AG04450 (cell line): ENCODE measurements around the gene UBE2R2. TPM values are rescaled to one million over a fixed set of nuclear protein-coding genes. Genes with fewer than 3 reads are reported as not detected.

Experiments
- CTCF ChIA-PET: fragments of 300-600, 350-600 bp; formaldehyde crosslinking; extraction: SDS; loops from one replicate; lab custom pipeline; 2022; ENCODE audit warnings: antibody characterized with exemption, inconsistent platforms; lab: Charles Lee
- POLR2A ChIA-PET: fragments of 350-600 bp; formaldehyde crosslinking; extraction: SDS; loops from one replicate; lab custom pipeline; 2021; ENCODE audit warnings: antibody characterized with exemption, inconsistent platforms; lab: Yijun Ruan, JAX
- DNase-seq: peaks from one replicate; pipeline ENCODE4 v3.0.0-alpha.2; 2011; ENCODE audit warnings: low read depth, low spot score
- H3K27ac ChIP-seq: one replicate; pipeline ENCODE4 v1.5.1; 2012; ENCODE audit warnings: low read depth, low read length, control low read depth
- H3K27me3 ChIP-seq: one replicate; pipeline ENCODE4 v1.6.0; 2012; ENCODE audit warnings: low read length; ENCODE audit not compliant: control insufficient read depth, insufficient read depth
- H3K4me3 ChIP-seq: 2 replicates; pipeline ENCODE4 v1.5.1; 2011; ENCODE audit warnings: mild to moderate bottlenecking, low read depth, low read length, control low read depth
- H3K9me3 ChIP-seq: 2 replicates; pipeline ENCODE4 v1.5.1; 2012; ENCODE audit warnings: low read length; ENCODE audit not compliant: control insufficient read depth, insufficient read depth
- CTCF ChIP-seq: IDR thresholded peaks from 2 replicates; pipeline ENCODE4 v1.5.1; 2011; ENCODE audit warnings: low read depth, low read length, control low read depth, inconsistent platforms
- polyA plus RNA-seq: library from polyadenylated mRNA; depleted of rRNA; stranded (reverse); fragments of >200 nt; gene quantifications from 2 replicates; pipeline ENCODE4 v1.2.3, GENCODE V29; 2011

UBE2R2 gene
- polyA plus RNA-seq, 1 experiment = 42.2 TPM

- H3K9me3 ChIP-seq = no peaks in the 10 kb centered on the region
- ChIA-PET POLR2A (no interaction called here), CTCF (interaction anchor here (0.9 kb wide), 1 partner anchor 10 kb away, joined by 3 read pairs; no protein-coding TSS in a partner anchor)
- H3K27ac ChIP-seq = no peak overlapping the region
- no peak for DNase-seq
- no peak overlapping the region for H3K4me3 ChIP-seq
- H3K27me3 ChIP-seq = no peaks in the 10 kb centered on the region
- no peak for TF ChIP-seq CTCF
Measured at GRCh38 chr9:33932078-33932807, 115.3 kb downstream of the UBE2R2 start.

GRCh38 chr9:33934188-33934878 is 117.4 kb downstream of the UBE2R2 start:
- CTCF ChIA-PET = interaction anchor here (1.7 to 1.8 kb wide), 2 partner anchors 9 to 140 kb away, joined by 5 to 7 read pairs; no protein-coding TSS in a partner anchor
- POLR2A ChIA-PET = no interaction called here
- DNase-seq = no peak

GRCh38 chr9:33939924-33940874 is 123.2 kb downstream of the UBE2R2 start:
- ChIA-PET POLR2A (no interaction called here), CTCF (interaction anchor here (0.6 kb wide), 1 partner anchor 59 kb away, joined by 3 read pairs; no protein-coding TSS in a partner anchor)
- no peak for DNase-seq
- Histone ChIP-seq H3K9me3 (no peaks in the 10 kb centered on the region), H3K27ac (no peak overlapping the region), H3K27me3 (no peaks in the 10 kb centered on the region), H3K4me3 (no peak overlapping the region)
- no peak for TF ChIP-seq CTCF

More at GRCh38 chr9:33934188-33934878, 117.4 kb downstream of the UBE2R2 start:
- Histone ChIP-seq H3K27me3 (no peaks in the 10 kb centered on the region), H3K9me3 (no peaks in the 10 kb centered on the region), H3K4me3 (no peak overlapping the region), H3K27ac (no peak overlapping the region)
- no peak for TF ChIP-seq CTCF

- Histone ChIP-seq H3K27me3 (no peaks in the 10 kb centered on the region), H3K4me3 (no peak overlapping the region), H3K27ac (no peak overlapping the region), H3K9me3 (no peaks in the 10 kb centered on the region)
- ChIA-PET POLR2A (no interaction called here), CTCF (interaction anchor here (0.9 to 2.5 kb wide), 3 partner anchors 8 to 131 kb away, joined by 3 to 16 read pairs (median 3); no protein-coding TSS in a partner anchor)
- TF ChIP-seq CTCF = peak; percentile 76
- peak; percentile 72 for DNase-seq
Measured at GRCh38 chr9:33942471-33943083, 125.6 kb downstream of the UBE2R2 start.
